ENCODE measurements around the gene SF1.

DNA sequence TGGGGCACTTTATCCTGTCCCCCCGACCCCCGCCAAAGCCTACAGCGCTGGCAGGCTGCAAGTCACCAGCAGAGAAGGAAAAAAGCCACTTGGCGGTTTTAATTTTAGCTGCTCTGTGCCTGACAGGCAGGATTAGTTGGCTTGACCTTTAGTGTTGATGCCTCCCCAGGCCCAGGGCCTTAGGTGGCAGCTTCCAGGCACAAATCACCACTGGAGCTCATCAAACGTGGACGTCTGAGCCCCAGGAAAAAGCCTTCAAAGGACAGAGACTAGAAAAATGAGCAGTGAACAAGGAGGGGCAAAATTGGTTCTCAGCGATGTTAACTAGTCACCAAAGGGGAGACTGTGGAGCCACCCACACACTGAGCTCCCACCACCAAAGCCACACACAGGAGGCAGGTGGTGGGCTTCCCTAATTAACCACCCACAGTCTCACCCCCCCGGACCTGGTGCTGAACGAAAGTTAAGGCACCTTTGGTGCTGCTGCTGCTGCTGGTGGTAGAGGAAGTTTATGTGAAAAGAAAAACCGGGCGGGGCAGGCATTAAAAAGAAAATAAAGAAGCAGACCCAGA lies 14.2 kb downstream of the SF1 start:
- TF ChIP-seq, protein P1, sequence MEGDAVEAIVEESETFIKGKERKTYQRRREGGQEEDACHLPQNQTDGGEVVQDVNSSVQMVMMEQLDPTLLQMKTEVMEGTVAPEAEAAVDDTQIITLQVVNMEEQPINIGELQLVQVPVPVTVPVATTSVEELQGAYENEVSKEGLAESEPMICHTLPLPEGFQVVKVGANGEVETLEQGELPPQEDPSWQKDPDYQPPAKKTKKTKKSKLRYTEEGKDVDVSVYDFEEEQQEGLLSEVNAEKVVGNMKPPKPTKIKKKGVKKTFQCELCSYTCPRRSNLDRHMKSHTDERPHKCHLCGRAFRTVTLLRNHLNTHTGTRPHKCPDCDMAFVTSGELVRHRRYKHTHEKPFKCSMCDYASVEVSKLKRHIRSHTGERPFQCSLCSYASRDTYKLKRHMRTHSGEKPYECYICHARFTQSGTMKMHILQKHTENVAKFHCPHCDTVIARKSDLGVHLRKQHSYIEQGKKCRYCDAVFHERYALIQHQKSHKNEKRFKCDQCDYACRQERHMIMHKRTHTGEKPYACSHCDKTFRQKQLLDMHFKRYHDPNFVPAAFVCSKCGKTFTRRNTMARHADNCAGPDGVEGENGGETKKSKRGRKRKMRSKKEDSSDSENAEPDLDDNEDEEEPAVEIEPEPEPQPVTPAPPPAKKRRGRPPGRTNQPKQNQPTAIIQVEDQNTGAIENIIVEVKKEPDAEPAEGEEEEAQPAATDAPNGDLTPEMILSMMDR (IDR thresholded peaks at IDR 0.05), result no peak
- no peak for TF ChIP-seq EZH2 (IDR thresholded peaks at IDR 0.05)

All from neural progenitor cell (in vitro differentiated cells).